GM12878 (cell line): ENCODE data around the gene KIF21B. TPM values are rescaled to one million over a fixed set of nuclear protein-coding genes. Genes with fewer than 3 reads are reported as not detected.

ENCODE experiments used
- ATAC-seq: fragments of 200-7000 bp; cut with Tn5 transposase; 3 replicates; pipeline ENCODE4 v1.9.1; 2020; ENCODE audit warnings: mild to moderate bottlenecking, moderate library complexity
- BruUV-seq: library from RNA; stranded (reverse); fragments of 400-500 nt; replicated peaks from 2 replicates; lab custom pipeline; 2021; lab: Mats Ljungman, UMichigan
- CTCF ChIA-PET: fragments of 300-600 bp; sonication (Branson Sonifier 250); formaldehyde crosslinking; extraction: SDS; loops from one replicate; lab custom pipeline; 2021; ENCODE audit warnings: inconsistent platforms; lab: Yijun Ruan, JAX
- POLR2A ChIA-PET: fragments of 350-600 bp; formaldehyde crosslinking; extraction: SDS; loops from one replicate; lab custom pipeline; 2021; ENCODE audit warnings: inconsistent platforms; lab: Charles Lee
- RAD21 ChIA-PET: fragments of 300-600 bp; sonication (Branson Sonifier 250); formaldehyde crosslinking; loops from one replicate; lab custom pipeline; 2023; ENCODE audit warnings: antibody characterized with exemption; ENCODE audit not compliant: unreplicated experiment; lab: Charles Lee
- SMC1A ChIA-PET: fragments of 300-600 bp; sonication (Branson Sonifier 250); formaldehyde crosslinking; loops from one replicate; lab custom pipeline; 2023; ENCODE audit not compliant: unreplicated experiment, uncharacterized antibody; lab: Charles Lee
- DNase-seq: peaks from one replicate; pipeline ENCODE4 v3.0.0-alpha.2; 2011; ENCODE audit warnings: low read depth, low spot score
- FAIRE-seq: peaks from 3 replicates; lab custom pipeline; 2011; peaks lifted over from hg19 to GRCh38; lab: Jason Lieb, UNC
- H2AFZ ChIP-seq: 2 replicates; pipeline ENCODE4 v1.6.0; 2011; ENCODE audit warnings: low read depth, low read length, control low read depth; ENCODE audit not compliant: control insufficient read depth
- H3K27ac ChIP-seq: 2 replicates; pipeline ENCODE4 v1.5.1; 2011; ENCODE audit warnings: control low read depth; ENCODE audit not compliant: control insufficient read depth, insufficient read depth
- H3K27me3 ChIP-seq, 2 experiments: replicated peaks in 1 of 2; 2 replicates each; pipeline versions ENCODE4 v1.6.0 to v1.6.1; 2011; ENCODE audit warnings: low read length in 1 of 2; ENCODE audit not compliant: control insufficient read depth in 2 of 2, insufficient read depth in 2 of 2
- H3K36me3 ChIP-seq, 2 experiments: 2 replicates each; pipeline ENCODE4 v1.5.1; 2011; ENCODE audit warnings: low read length in 1 of 2; ENCODE audit not compliant: control insufficient read depth in 2 of 2, insufficient read depth in 2 of 2
- H3K4me1 ChIP-seq: 2 replicates; pipeline ENCODE4 v1.6.1; 2011; ENCODE audit warnings: mild to moderate bottlenecking, low read length, moderate library complexity, mixed read lengths; ENCODE audit not compliant: control insufficient read depth, insufficient read depth
- H3K4me2 ChIP-seq: 2 replicates; pipeline ENCODE4 v1.6.0; 2011; ENCODE audit warnings: control low read depth; ENCODE audit not compliant: control insufficient read depth, insufficient read depth
- H3K4me3 ChIP-seq: fragments of 200-600 bp; sonication (generic); 2 replicates; pipeline ENCODE4 v1.5.1; 2016
- H3K79me2 ChIP-seq: 2 replicates; pipeline ENCODE4 v1.6.0; 2011; ENCODE audit warnings: low read length; ENCODE audit not compliant: control insufficient read depth, insufficient read depth
- H3K9ac ChIP-seq: 2 replicates; pipeline ENCODE4 v1.8.0; 2011; ENCODE audit warnings: low read length, control low read depth, mixed read lengths; ENCODE audit not compliant: control insufficient read depth, insufficient read depth
- H3K9me3 ChIP-seq: replicated peaks from 3 replicates; pipeline ENCODE4 v1.5.1; 2011; ENCODE audit warnings: mild to moderate bottlenecking, low read length; ENCODE audit not compliant: control insufficient read depth, insufficient read depth
- H4K20me1 ChIP-seq: 2 replicates; pipeline ENCODE4 v1.6.0; 2011; ENCODE audit not compliant: control insufficient read depth, insufficient read depth
- E2F4 ChIP-seq: IDR thresholded peaks from 2 replicates; pipeline ENCODE4 v1.6.1; 2012; ENCODE audit warnings: low read depth, low read length, improper control_type of control experiment
- ESRRA ChIP-seq: IDR thresholded peaks from 2 replicates; pipeline ENCODE4 v1.6.1; 2012; ENCODE audit warnings: mild to moderate bottlenecking, low read length, improper control_type of control experiment
- EZH2 ChIP-seq: IDR thresholded peaks from 2 replicates; pipeline ENCODE4 v1.6.1; 2012; ENCODE audit warnings: low read depth, mild to moderate bottlenecking, control low read depth, inconsistent platforms, low read length, borderline replicate concordance; ENCODE audit not compliant: control insufficient read depth
- GATAD2B ChIP-seq: fragments of 450-650 bp; conservative IDR thresholded peaks from 2 replicates; pipeline ENCODE4 v1.6.1; 2017; ENCODE audit warnings: low read depth, mild to moderate bottlenecking, moderate library complexity
- HDAC6 ChIP-seq: fragments of 200-600 bp; sonication (generic); IDR thresholded peaks from one replicate; pipeline ENCODE4 v1.8.0; 2017; ENCODE audit warnings: antibody characterized with exemption; ENCODE audit not compliant: unreplicated experiment
- IRF5 ChIP-seq: fragments of 450-650 bp; IDR thresholded peaks from 2 replicates; pipeline ENCODE4 v1.6.1; 2017; ENCODE audit warnings: borderline replicate concordance
- MYB ChIP-seq: fragments of 150-350 bp; IDR thresholded peaks from 2 replicates; pipeline ENCODE4 v1.6.1; 2014; ENCODE audit warnings: mild to moderate bottlenecking, low read depth, low read length, borderline replicate concordance
- NFIC ChIP-seq: IDR thresholded peaks from 2 replicates; pipeline ENCODE4 v1.6.1; 2012; ENCODE audit warnings: low read depth, mild to moderate bottlenecking, inconsistent platforms, low read length, moderate library complexity
- PRDM15 ChIP-seq: fragments of 450-650 bp; formaldehyde crosslinking; IDR thresholded peaks from 2 replicates; pipeline ENCODE4 v1.4.0; 2020; ENCODE audit warnings: mild to moderate bottlenecking, moderate library complexity
- RAD21 ChIP-seq: IDR thresholded peaks from 2 replicates; pipeline ENCODE4 v1.6.1; 2011; ENCODE audit warnings: mild to moderate bottlenecking, low read depth, low read length, moderate library complexity; ENCODE audit not compliant: insufficient read depth
- RCOR1 ChIP-seq: conservative IDR thresholded peaks from 2 replicates; pipeline ENCODE4 v1.6.1; 2012; ENCODE audit warnings: low read depth, low read length, improper control_type of control experiment
- RFX5 ChIP-seq: IDR thresholded peaks from 2 replicates; pipeline ENCODE4 v1.6.1; 2011; ENCODE audit warnings: low read depth, low read length, improper control_type of control experiment
- RUNX3 ChIP-seq: IDR thresholded peaks from 2 replicates; pipeline ENCODE4 v1.6.1; 2012; ENCODE audit warnings: low read length, inconsistent platforms
- WRNIP1 ChIP-seq: IDR thresholded peaks from 2 replicates; pipeline ENCODE4 v1.6.1; 2011; ENCODE audit warnings: low read depth, low read length, improper control_type of control experiment, borderline replicate concordance
- YY1 ChIP-seq: IDR thresholded peaks from 2 replicates; pipeline ENCODE4 v1.6.1; 2011; ENCODE audit warnings: low read depth, mild to moderate bottlenecking, low read length
- WGBS: methylation state at CpG from one replicate; pipeline ENCODE4 v1.1.6; 2016; ENCODE audit warnings: low lambda C conversion rate; ENCODE audit not compliant: insufficient replicate concordance, insufficient coverage; ENCODE audit errors: missing lambda C conversion rate; 5-methylcytosine and 5-hydroxymethylcytosine counted together
- in situ Hi-C: fragments of 300-500 bp; cut with MboI; formaldehyde crosslinking; loops from 9 replicates; pipeline ENCODE4 v1.14.3; 2018; ENCODE audit warnings: mixed read lengths
- intact Hi-C: fragments of 100-400 bp; cut with micrococcal nuclease; formaldehyde crosslinking; loops from one replicate; pipeline ENCODE4 v1.14.2; 2022; ENCODE audit not compliant: unreplicated experiment
- polyA plus RNA-seq, 11 experiments: library from polyadenylated mRNA; depleted of rRNA in 4 of 11; unstranded in 6 of 11; stranded (reverse) in 5 of 11; fragments of >200 nt; fragmentation: Nextera tagmentation in 4 of 11; fragmentation: Illumina TruSeq in 1 of 11; extraction: Ambion mirVana in 4 of 11; extraction: Trizol in 1 of 11; gene quantifications; 1 replicate in 1 of 11; 2 replicates in 10 of 11; pipeline versions ENCODE4 v1.2.1 to v1.2.3, GENCODE V29; 2011 to 2016; ENCODE audit warnings: inconsistent platforms in 2 of 11, missing spikeins in 2 of 11, low read depth in 1 of 11
- total RNA-seq, 4 experiments: library from RNA; depleted of rRNA in 3 of 4; stranded (reverse); fragments of >200 nt in 3 of 4; fragmentation: Illumina TruSeq in 1 of 4; extraction: Trizol in 1 of 4; gene quantifications; 2 replicates each; pipeline versions ENCODE4 v1.2.1 to v1.2.3, GENCODE V29; 2013 to 2021

Gene KIF21B
- total and polyA plus RNA-seq, 10 of the 15 experiments (the other 5 are each of a cell fraction or from before 2014, with no cell fraction given), result 2.3 to 47.7 (median 12.6) TPM

- WGBS, result 25% methylated on average over 5 of the region's 5 CpGs
- no TSS peak for BruUV-seq
- no peak for TF ChIP-seq GATAD2B
- TF ChIP-seq PRDM15 (CRISPR knock-in tag), result no peak
- no peak for TF ChIP-seq NFIC
- TF ChIP-seq RAD21, result no peak
- no peak for TF ChIP-seq HDAC6
- no peak for TF ChIP-seq IRF5
- TF ChIP-seq YY1, result no peak
- no peak for TF ChIP-seq RCOR1
- no peak for TF ChIP-seq MYB
- no peak for TF ChIP-seq RFX5
- TF ChIP-seq ESRRA, result no peak
- TF ChIP-seq E2F4, result no peak
- TF ChIP-seq RUNX3, result no peak
- no peak for TF ChIP-seq WRNIP1
- TF ChIP-seq EZH2, result no peak
- TF ChIP-seq, all 136 proteins: peak for 0
- ChIA-PET CTCF (interaction anchor here (1.0 to 1.4 kb wide), 5 partner anchors 11 to 101 kb away, joined by 3 read pairs; no protein-coding TSS in a partner anchor), SMC1A (no interaction called here), POLR2A (no interaction called here), RAD21 (interaction anchor here (0.5 to 1.5 kb wide), 2 partner anchors 93 to 537 kb away, joined by 3 to 5 read pairs; no protein-coding TSS in a partner anchor)
- Histone ChIP-seq H3K79me2 (no peaks in the 10 kb centered on the region), H4K20me1 (no peaks in the 10 kb centered on the region), H3K9me3 (no peaks in the 10 kb centered on the region), H3K4me3 (no peak overlapping the region), H3K4me2 (no peak overlapping the region), H2AFZ (no peak overlapping the region), H3K9ac (no peak overlapping the region), H3K36me3 (no peaks in the 10 kb centered on the region), H3K27ac (no peak overlapping the region), H3K4me1 (no peaks in the 10 kb centered on the region), H3K27me3 (peaks cover 2 to 8% of the 10 kb centered on the region in 2 experiments)
- intact Hi-C loops (no loop called here), in situ Hi-C loops (no loop called here)
- no peak for ATAC-seq
- no peak for FAIRE-seq
- no peak for DNase-seq
Measured at GRCh38 chr1:201072149-201072548, 48.6 kb upstream of the KIF21B start.
